K562 (cell line): ENCODE data around the gene LRP2. TPM values are rescaled to one million over a fixed set of nuclear protein-coding genes. Genes with fewer than 3 reads are reported as not detected.

Experiments used
- ATAC-seq: fragments of 200-7000 bp; cut with Tn5 transposase; 3 replicates; pipeline ENCODE4 v1.9.1; 2020; ENCODE audit warnings: moderate library complexity
- BruUV-seq: library from RNA; stranded (reverse); fragments of 400-500 nt; replicated peaks from 2 replicates; lab custom pipeline; 2021; lab: Mats Ljungman, UMichigan
- CTCF ChIA-PET: fragments of 300-600 bp; formaldehyde crosslinking; extraction: SDS; loops from one replicate; lab custom pipeline; 2021; ENCODE audit warnings: low intra/inter-chr PET ratio; lab: Yijun Ruan, JAX
- POLR2A ChIA-PET: fragments of 300-600, 350-650 bp; sonication (Branson Sonifier 250); formaldehyde crosslinking; extraction: SDS; loops from one replicate; lab custom pipeline; 2021; ENCODE audit warnings: antibody characterized with exemption, inconsistent platforms; lab: Yijun Ruan, JAX
- DNase-seq, 4 experiments: peaks; one replicate each; pipeline versions ENCODE4 v3.0.0 to v3.0.0-alpha.2; 2011 to 2018; ENCODE audit warnings: low spot score in 3 of 4, mixed read lengths in 3 of 4; ENCODE audit errors: extremely low read depth in 1 of 4
- FAIRE-seq: peaks from 2 replicates; lab custom pipeline; 2011; peaks lifted over from hg19 to GRCh38; lab: Jason Lieb, UNC
- H2AFZ ChIP-seq: 2 replicates; pipeline ENCODE4 v1.6.0; 2011; ENCODE audit warnings: low read depth, low read length, control low read depth, inconsistent platforms
- H3K27ac ChIP-seq: fragments of 200-600 bp; 3 replicates; pipeline ENCODE4 v1.8.0; 2011; ENCODE audit warnings: low read depth, mild to moderate bottlenecking, control low read depth, inconsistent platforms, low read length, moderate library complexity, mixed read lengths; ENCODE audit errors: extremely low read depth
- H3K27me3 ChIP-seq, 2 experiments: fragments of 300-600 bp in 1 of 2; 2 replicates in 1 of 2; 3 replicates in 1 of 2; pipeline versions ENCODE4 v1.6.0 to v1.8.0; 2011; ENCODE audit warnings: inconsistent platforms in 2 of 2, low read length in 2 of 2, mild to moderate bottlenecking in 1 of 2, mixed read lengths in 1 of 2, moderate library complexity in 1 of 2; ENCODE audit not compliant: control insufficient read depth in 2 of 2, insufficient read depth in 2 of 2
- H3K36me3 ChIP-seq: fragments of 300-600 bp; 3 replicates; pipeline ENCODE4 v1.8.0; 2011; ENCODE audit warnings: mild to moderate bottlenecking, low read length, inconsistent platforms; ENCODE audit not compliant: control insufficient read depth, insufficient read depth
- H3K4me1 ChIP-seq, 2 experiments: fragments of 200-600 bp in 1 of 2; replicated peaks in 1 of 2; 2 replicates in 1 of 2; 3 replicates in 1 of 2; pipeline versions ENCODE4 v1.5.1 to v1.8.0; 2011; ENCODE audit warnings: inconsistent platforms in 2 of 2, low read length in 2 of 2, mild to moderate bottlenecking in 1 of 2, mixed read lengths in 1 of 2, moderate library complexity in 1 of 2; ENCODE audit not compliant: control insufficient read depth in 2 of 2, insufficient read depth in 2 of 2
- H3K4me2 ChIP-seq: 2 replicates; pipeline ENCODE4 v1.6.1; 2011; ENCODE audit warnings: low read length, control low read depth, inconsistent platforms, mixed read lengths; ENCODE audit not compliant: insufficient read depth
- H3K4me3 ChIP-seq: fragments of 200-600 bp; sonication (generic), shearing (Covaris generic); 2 replicates; pipeline ENCODE4 v1.5.1; 2016; ENCODE audit warnings: control low read depth, inconsistent platforms
- H3K79me2 ChIP-seq: fragments of 200-600 bp; 3 replicates; pipeline ENCODE4 v1.8.0; 2011; ENCODE audit warnings: low read length, inconsistent platforms; ENCODE audit not compliant: control insufficient read depth, insufficient read depth
- H3K9ac ChIP-seq, 2 experiments: 2 replicates each; pipeline versions ENCODE4 v1.6.0 to v1.6.1; 2011; ENCODE audit warnings: low read depth in 2 of 2, low read length in 2 of 2, control low read depth in 1 of 2, inconsistent platforms in 1 of 2, mild to moderate bottlenecking in 1 of 2, mixed read lengths in 1 of 2; ENCODE audit not compliant: insufficient read depth in 1 of 2
- H3K9me1 ChIP-seq: one replicate; pipeline ENCODE4 v1.6.0; 2011; ENCODE audit warnings: inconsistent platforms, mild to moderate bottlenecking, low read length, moderate library complexity; ENCODE audit not compliant: control insufficient read depth, insufficient read depth
- H3K9me3 ChIP-seq: replicated peaks from 2 replicates; pipeline ENCODE4 v1.5.1; 2011; ENCODE audit warnings: low read depth, low read length, inconsistent platforms; ENCODE audit not compliant: control insufficient read depth, insufficient read depth
- H4K20me1 ChIP-seq: replicated peaks from 2 replicates; pipeline ENCODE4 v1.6.1; 2011; ENCODE audit warnings: low read length, inconsistent platforms, mixed read lengths; ENCODE audit not compliant: control insufficient read depth, insufficient read depth
- BCL6 ChIP-seq: fragments of 250-450 bp; sonication (Bioruptor Pico); IDR thresholded peaks from 2 replicates; pipeline ENCODE4 v1.4.0; 2020
- BCOR ChIP-seq: fragments of 450-650 bp; IDR thresholded peaks from 2 replicates; pipeline ENCODE4 v1.6.1; 2016
- GABPB2 ChIP-seq: fragments of 250-450 bp; sonication (Bioruptor Pico); conservative IDR thresholded peaks from 2 replicates; pipeline ENCODE4 v1.5.1; 2021; ENCODE audit warnings: mild to moderate bottlenecking
- MAFF ChIP-seq: IDR thresholded peaks from 2 replicates; pipeline ENCODE4 v1.6.1; 2012; ENCODE audit warnings: low read length, improper control_type of control experiment
- MEF2D ChIP-seq: conservative IDR thresholded peaks from 2 replicates; pipeline ENCODE4 v1.6.1; 2016; ENCODE audit warnings: low read depth, missing genetic modification characterization, missing compliant biosample characterization
- PHB ChIP-seq: fragments of 250-450 bp; sonication (Bioruptor Pico); IDR thresholded peaks from 2 replicates; pipeline ENCODE4 v1.5.0; 2021
- PYGO2 ChIP-seq: fragments of 450-650 bp; IDR thresholded peaks from 2 replicates; pipeline ENCODE4 v1.6.1; 2016; ENCODE audit warnings: mild to moderate bottlenecking, missing genetic modification characterization, moderate library complexity, missing compliant biosample characterization
- RBM25 ChIP-seq: fragments of 200-400 bp; formaldehyde crosslinking; IDR thresholded peaks from 2 replicates; pipeline ENCODE4 v1.6.1; 2018; ENCODE audit warnings: low read length, low read depth, moderate library complexity; ENCODE audit not compliant: severe bottlenecking
- RNF2 ChIP-seq: sonication (generic); IDR thresholded peaks from 2 replicates; pipeline ENCODE4 v1.6.1; 2016
- ZNF766 ChIP-seq: fragments of 200-800 bp; sonication (Bioruptor generic); conservative IDR thresholded peaks from 2 replicates; pipeline ENCODE4 v1.6.1; 2016; ENCODE audit warnings: missing genetic modification characterization, missing compliant biosample characterization
- WGBS: fragments of 100-300 bp; shearing (Covaris generic); methylation state at CpG from one replicate; pipeline ENCODE4 v1.1.6; 2016; ENCODE audit warnings: low coverage, mixed read lengths; ENCODE audit not compliant: insufficient coverage; ENCODE audit errors: missing lambda C conversion rate; 5-methylcytosine and 5-hydroxymethylcytosine counted together
- in situ Hi-C: fragments of 300-500 bp; cut with MboI; formaldehyde crosslinking; loops from 4 replicates; pipeline ENCODE4 v1.15.0; 2018; ENCODE audit warnings: inconsistent platforms, mixed read lengths
- intact Hi-C: fragments of 100-400 bp; cut with micrococcal nuclease; formaldehyde crosslinking; loops from 2 replicates; pipeline ENCODE4 v1.14.2; 2022
- polyA plus RNA-seq, 8 experiments: library from polyadenylated mRNA; depleted of rRNA in 4 of 8; stranded (reverse) in 5 of 8; unstranded in 3 of 8; fragments of >200 nt; fragmentation: Nextera tagmentation in 2 of 8; fragmentation: Illumina TruSeq in 1 of 8; extraction: Ambion mirVana in 2 of 8; extraction: Trizol in 1 of 8; gene quantifications; 2 replicates each; pipeline versions ENCODE4 v1.2.1 to v1.2.3, GENCODE V29; 2011 to 2014; ENCODE audit warnings: inconsistent platforms in 1 of 8, missing spikeins in 1 of 8
- total RNA-seq, 7 experiments: library from RNA; depleted of rRNA in 6 of 7; stranded (reverse); fragments of >200 nt in 6 of 7; fragmentation: Illumina TruSeq in 2 of 7; extraction: Trizol in 2 of 7; gene quantifications; 2 replicates each; pipeline versions ENCODE4 v1.2.1 to v1.2.3, GENCODE V29; 2011 to 2021; ENCODE audit warnings: low replicate concordance in 1 of 7
- TF ChIP-seq, protein P1 (sequence below): fragments of 450-650 bp; IDR thresholded peaks from 2 replicates; pipeline ENCODE4 v1.6.1; 2016
- TF ChIP-seq, protein P2 (sequence below): sonication (generic); formaldehyde crosslinking; IDR thresholded peaks from 2 replicates; pipeline ENCODE4 v1.8.1; 2023; ENCODE audit warnings: mild to moderate bottlenecking, missing genetic modification reagents
- TF ChIP-seq, protein P3 (sequence below): IDR thresholded peaks from 2 replicates; pipeline ENCODE4 v1.6.1; 2011; ENCODE audit warnings: borderline replicate concordance, low read depth, mild to moderate bottlenecking, moderate library complexity, low read length; ENCODE audit not compliant: insufficient read depth, poor library complexity, severe bottlenecking

Gene LRP2
- total and polyA plus RNA-seq, 9 of the 15 experiments (the other 6 are each of a cell fraction or from before 2014, with no cell fraction given): 0.04 to 0.18 (median 0.11) TPM; not detected in 1

DNA sequence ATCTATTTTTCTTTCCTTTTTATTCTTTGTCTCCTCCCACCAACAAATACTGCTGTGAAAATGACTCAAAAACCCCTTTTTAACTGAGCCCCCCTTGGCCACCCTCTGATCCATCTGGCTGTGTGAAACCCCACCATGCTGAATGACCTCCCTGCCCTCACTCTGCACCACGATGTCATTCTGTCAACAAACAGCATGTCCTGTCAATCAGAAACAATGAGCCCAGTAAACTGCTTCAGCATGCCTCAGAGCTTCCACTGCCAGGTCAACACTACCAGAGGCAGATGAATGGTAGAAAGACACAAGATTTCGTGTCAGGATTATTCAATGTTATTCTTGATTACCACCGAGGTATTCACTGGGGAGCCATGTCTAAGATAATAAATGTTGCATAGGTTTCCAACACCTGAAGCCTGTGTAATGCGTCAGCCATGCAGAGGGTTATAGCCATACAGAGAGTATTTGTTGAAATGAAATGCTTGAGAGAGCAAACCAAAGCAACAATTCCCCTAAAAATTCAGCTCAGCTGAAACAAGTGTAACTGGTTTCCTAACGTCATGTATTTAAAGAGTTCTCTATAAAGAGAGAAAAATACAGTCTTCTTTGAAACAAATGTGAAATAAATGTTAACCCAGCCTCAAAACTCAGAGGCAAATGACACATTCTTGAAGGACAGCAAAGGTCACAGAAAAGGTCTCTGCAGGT is 76.7 kb downstream of the LRP2 start (continued):
- TF ChIP-seq, protein P1, sequence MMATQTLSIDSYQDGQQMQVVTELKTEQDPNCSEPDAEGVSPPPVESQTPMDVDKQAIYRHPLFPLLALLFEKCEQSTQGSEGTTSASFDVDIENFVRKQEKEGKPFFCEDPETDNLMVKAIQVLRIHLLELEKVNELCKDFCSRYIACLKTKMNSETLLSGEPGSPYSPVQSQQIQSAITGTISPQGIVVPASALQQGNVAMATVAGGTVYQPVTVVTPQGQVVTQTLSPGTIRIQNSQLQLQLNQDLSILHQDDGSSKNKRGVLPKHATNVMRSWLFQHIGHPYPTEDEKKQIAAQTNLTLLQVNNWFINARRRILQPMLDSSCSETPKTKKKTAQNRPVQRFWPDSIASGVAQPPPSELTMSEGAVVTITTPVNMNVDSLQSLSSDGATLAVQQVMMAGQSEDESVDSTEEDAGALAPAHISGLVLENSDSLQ: peak; percentile 89

GRCh38 chr2:169280502-169280901 is 81.8 kb downstream of the LRP2 start:
- Histone ChIP-seq H2AFZ (no peak overlapping the region), H3K9me3 (no peaks in the 10 kb centered on the region), H3K9me1 (no peaks in the 10 kb centered on the region), H3K4me1 (no peaks in the 10 kb centered on the region), H3K9ac (no peak overlapping the region), H3K79me2 (no peaks in the 10 kb centered on the region), H4K20me1 (no peaks in the 10 kb centered on the region), H3K27ac (no peak overlapping the region), H3K4me3 (no peak overlapping the region), H3K36me3 (no peaks in the 10 kb centered on the region), H3K27me3 (peaks cover 5 to 6% of the 10 kb centered on the region in 2 experiments), H3K4me2 (no peak overlapping the region)
- POLR2A ChIA-PET: interaction anchor here (0.7 kb wide), 1 partner anchor 1475 kb away, joined by 3 read pairs; no protein-coding TSS in a partner anchor
- TF ChIP-seq MAFF: no peak
- TF ChIP-seq RBM25: peak; percentile 81
- 0 out of 2 replicates have a peak, but pooled peaks have one; percentile 18 for TF ChIP-seq RNF2
- peak; percentile 45; the same call in 1 of the 2 replicates for TF ChIP-seq BCOR
- no peak for TF ChIP-seq GABPB2 (CRISPR knock-in tag)
- TF ChIP-seq PYGO2 (tag): no peak
- TF ChIP-seq BCL6 (CRISPR knock-in tag): no peak
- TF ChIP-seq, protein P2, sequence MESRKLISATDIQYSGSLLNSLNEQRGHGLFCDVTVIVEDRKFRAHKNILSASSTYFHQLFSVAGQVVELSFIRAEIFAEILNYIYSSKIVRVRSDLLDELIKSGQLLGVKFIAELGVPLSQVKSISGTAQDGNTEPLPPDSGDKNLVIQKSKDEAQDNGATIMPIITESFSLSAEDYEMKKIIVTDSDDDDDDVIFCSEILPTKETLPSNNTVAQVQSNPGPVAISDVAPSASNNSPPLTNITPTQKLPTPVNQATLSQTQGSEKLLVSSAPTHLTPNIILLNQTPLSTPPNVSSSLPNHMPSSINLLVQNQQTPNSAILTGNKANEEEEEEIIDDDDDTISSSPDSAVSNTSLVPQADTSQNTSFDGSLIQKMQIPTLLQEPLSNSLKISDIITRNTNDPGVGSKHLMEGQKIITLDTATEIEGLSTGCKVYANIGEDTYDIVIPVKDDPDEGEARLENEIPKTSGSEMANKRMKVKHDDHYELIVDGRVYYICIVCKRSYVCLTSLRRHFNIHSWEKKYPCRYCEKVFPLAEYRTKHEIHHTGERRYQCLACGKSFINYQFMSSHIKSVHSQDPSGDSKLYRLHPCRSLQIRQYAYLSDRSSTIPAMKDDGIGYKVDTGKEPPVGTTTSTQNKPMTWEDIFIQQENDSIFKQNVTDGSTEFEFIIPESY: no peak
- no peak for TF ChIP-seq ZNF766 (CRISPR knock-in tag)
- no peak for TF ChIP-seq MEF2D (tag)
- TF ChIP-seq, protein P3, sequence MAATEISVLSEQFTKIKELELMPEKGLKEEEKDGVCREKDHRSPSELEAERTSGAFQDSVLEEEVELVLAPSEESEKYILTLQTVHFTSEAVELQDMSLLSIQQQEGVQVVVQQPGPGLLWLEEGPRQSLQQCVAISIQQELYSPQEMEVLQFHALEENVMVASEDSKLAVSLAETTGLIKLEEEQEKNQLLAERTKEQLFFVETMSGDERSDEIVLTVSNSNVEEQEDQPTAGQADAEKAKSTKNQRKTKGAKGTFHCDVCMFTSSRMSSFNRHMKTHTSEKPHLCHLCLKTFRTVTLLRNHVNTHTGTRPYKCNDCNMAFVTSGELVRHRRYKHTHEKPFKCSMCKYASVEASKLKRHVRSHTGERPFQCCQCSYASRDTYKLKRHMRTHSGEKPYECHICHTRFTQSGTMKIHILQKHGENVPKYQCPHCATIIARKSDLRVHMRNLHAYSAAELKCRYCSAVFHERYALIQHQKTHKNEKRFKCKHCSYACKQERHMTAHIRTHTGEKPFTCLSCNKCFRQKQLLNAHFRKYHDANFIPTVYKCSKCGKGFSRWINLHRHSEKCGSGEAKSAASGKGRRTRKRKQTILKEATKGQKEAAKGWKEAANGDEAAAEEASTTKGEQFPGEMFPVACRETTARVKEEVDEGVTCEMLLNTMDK: no peak
- TF ChIP-seq PHB (CRISPR knock-in tag): no peak
- FAIRE-seq (no peak), DNase-seq (no peak), ATAC-seq (no peak)
- in situ Hi-C loops (no loop called here), intact Hi-C loops (no loop called here)
- no TSS peak for BruUV-seq
- CTCF ChIA-PET: no interaction called here
- 16% methylated on average over 4 of the region's 4 CpGs for WGBS
